GM18517 (cell line): ENCODE measurements around the gene MRPL27.

Experiments used
- ATAC-seq: cut with Tn5 transposase; IDR thresholded peaks from one replicate; pipeline ENCODE4 v1.9.1; 2021; ENCODE audit warnings: mild to moderate bottlenecking, moderate library complexity; ENCODE audit not compliant: unreplicated experiment

Gene MRPL27

DNA sequence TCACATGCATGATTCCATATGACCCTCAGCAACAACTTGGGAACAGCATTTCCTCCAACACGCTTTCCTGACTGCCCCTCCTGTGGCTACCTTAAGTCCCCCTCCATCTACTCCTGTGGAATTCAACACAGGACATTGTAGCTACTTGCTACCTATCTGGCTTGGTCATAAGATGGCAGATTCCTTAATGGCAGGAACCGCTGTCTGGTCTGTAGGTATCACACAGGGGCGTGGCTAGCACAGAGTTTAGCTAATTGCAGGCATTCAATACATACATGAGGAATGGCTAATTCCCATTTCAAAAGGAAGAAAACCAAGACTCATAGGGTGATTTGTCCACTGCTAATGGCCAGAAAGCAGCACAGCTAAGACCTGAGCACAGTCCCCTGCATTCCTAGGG lies 15.7 kb upstream of the MRPL27 start:
- no peak for ATAC-seq

DNA sequence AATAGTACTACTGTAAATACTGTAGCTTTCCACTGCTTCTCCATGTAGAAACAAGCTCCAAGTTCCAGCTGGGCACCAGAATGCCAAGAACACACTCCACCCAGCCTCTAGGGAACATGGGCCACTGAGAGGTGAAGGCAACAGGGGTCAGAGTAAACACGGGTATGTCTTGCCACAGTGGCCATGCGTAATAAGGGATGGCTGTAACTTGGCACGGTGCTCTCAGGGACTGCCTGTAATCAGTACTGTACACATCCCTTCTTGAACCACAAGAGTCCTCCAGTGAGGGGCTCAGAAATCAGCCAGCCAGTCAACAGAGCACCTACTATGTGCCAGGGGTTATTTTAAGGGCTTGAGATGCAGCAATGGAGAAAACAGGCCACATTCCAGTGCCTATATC lies 13.5 kb upstream of the MRPL27 start:
- ATAC-seq, result no peak

DNA sequence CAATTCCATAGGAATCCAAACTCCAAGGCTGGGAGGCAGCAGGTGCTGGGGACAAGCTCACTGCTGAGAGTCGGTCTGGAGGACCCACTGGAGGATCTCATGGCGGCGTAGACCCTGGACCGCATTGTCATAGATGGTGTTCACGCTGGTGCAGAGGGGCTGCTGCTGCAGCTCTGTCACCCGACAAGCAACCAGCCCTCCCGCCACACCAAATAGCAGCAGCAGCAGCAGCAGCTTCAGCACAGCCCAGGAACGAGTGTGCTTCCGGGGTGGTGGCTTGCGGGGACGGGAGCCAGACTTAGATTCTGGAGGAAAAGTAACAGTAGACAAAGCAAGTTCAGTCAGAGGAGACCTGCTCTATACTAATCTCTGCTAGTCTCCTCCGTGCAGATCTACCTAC lies 9.9 kb upstream of the MRPL27 start:
- no peak for ATAC-seq

DNA sequence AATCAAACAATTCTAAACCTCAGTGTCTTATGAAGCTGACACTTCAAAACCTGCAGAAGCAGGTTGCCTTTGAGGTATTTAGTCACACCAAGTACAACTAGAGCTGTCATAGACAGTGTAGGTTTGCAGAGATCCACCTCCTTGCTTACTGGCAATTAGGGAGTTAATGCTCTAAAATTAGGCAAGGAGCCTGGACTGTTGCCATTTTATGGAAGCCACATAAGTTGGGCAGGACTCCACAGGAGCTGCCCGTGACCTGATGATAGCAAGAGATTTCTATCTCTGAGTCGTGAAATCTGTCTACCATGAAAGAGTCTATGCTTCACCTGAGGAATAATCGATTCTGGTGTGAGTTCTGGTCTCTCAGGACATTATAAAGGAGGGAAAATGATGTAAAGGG lies 8.9 kb upstream of the MRPL27 start:
- no peak for ATAC-seq

DNA sequence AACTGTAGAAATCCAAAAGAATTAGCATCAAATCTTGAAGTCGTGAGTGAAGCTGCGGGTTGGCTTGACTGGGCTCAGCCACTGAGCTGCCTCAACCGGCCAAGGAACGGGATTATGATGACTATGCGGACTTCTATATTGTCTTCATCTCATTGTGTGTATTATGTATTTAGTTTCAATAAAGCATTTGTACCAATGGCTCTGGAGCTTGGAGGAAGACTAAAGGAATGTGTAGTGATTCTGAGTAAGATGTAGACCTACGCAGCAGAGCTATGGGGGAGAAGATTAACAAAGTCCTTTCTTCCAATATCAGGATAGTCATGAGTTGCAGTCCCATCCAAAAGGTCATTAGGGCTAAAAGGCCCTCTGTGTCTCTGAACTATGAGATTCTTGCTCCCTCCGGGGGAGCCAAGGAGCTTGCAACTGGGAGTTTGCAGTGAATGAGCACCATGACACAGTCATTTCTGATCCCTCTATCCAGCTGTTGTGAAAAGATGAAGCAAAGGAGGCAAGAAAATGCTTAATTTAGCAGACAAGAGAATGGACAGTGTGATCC lies 8.4 kb upstream of the MRPL27 start:
- no peak for ATAC-seq

DNA sequence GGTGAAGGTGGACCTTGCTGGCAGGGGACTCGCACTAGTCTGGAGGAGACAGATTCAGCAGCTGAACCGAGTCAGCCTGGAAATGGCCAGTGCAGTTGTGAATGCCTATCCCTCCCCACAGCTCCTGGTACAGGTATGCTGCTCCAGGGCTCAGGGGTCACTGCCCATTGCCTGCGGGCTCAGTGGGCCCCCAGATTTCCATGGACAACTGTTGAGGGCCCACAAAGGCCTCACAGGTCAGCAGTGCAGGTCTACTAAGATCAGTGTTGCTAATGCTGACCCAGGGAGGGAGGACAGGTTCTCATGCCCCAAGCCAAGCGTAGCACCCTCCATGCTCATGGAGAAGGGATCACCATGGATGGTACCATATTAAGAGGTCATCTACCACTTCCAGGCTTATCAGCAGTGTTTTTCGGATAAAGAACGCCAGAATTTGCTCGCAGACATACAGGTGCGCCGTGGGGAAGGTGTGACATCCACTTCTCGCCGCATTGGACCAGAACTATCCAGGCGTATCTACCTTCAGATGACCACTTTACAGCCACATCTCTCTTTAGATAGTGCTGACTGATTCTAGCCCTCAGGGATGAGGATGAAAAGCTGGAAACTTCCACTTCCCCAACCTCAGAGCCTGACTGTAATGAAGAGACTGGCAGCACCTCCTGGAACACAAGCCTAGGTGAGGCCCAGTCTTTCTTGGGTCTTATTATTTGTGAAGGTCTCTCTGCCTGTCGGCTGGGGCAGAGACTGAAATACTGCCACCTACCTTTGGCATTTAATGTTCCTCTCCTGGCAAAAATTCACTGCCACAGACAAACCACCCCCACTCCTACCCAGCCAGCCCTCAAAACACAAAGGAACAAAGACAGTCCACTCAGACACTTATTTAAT lies 7.6 kb upstream of the MRPL27 start:
- ATAC-seq, result no peak

DNA sequence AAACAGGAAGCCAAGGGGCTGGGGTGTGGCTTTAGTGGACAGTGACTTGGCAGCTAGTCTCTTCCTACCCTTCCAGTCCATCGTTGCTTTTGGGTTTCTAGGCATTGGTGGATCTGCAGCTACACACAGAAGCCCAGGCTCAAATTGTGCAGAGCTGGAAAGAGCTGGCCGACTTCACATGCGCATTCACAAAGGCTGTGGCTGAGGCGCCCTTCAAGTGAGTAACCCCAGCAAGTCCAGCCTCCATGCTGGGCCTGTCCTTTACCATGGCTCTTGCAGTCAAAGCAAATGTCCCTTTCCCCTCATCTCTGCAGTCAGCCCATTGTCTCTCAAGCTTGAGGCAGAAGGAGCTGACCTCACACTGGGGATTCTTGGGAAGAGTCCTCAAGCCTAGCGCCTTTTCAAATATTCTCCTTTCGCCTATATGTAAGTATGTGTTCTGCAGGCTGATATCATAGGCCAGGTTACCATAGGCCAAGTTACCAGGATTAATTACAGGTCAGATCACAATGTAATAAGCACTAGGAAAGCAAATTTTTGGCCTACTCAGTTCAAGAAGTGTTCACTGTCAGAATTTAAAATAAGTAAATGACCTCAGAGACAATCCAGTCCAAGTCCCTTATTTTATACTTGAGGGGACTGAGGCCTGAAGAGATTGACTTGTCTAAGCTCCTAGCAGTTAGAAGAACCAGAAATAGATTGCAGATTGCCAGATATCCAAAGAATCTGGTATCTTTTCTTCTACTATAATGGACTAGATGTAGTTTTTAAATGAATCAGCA lies 6.6 kb upstream of the MRPL27 start:
- ATAC-seq, result no peak

DNA sequence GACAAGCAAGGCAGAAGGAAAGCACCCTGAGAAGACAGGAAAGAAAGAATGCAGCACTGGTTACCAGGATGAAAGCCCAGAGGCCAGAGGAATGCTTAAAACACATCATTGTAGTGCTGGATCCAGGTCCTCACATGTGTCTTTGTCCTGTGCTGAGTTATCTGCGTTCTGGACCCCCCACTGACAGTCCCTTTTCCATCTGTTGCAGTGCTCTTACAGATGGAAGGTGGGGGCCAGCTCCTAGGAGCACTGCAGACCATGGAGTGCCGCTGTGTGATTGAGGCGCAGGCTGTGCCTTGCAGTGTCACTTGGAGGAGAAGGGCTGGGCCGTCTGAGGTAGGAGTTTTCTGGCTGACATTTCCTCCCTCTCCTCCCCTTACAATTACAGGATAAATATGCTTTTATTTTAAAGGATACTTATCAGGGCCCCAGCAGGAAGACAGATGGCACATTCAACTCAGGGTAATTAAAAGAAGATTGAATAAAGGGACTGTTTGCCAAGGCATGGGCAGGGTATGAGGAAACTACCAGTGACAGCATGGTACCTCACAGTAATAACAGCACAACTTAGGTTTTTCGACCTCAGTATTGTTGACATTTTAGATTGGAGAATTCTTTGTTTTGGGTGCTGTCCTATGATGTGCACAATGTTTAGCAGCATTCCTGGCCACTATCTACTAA lies 3.0 kb upstream of the MRPL27 start:
- no peak for ATAC-seq

DNA sequence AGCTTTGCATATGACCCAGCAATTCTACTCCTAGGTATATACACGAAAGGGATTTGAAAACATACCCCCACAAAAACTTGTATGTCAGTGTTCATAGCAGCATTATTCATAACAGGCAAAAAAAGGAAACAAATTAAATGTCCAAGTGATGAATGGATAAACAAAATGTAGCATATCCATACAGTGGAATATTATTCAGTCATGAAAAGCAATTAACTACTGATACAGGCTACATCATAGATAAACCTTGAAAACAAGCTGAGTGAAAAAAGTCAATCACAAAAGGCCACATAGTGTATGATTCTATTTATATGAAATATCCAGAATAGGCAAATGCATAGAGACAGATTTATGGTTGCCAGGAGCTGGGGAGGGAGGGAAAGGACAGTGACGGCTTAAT lies 721 bp upstream of the MRPL27 start:
- ATAC-seq, result no peak

DNA sequence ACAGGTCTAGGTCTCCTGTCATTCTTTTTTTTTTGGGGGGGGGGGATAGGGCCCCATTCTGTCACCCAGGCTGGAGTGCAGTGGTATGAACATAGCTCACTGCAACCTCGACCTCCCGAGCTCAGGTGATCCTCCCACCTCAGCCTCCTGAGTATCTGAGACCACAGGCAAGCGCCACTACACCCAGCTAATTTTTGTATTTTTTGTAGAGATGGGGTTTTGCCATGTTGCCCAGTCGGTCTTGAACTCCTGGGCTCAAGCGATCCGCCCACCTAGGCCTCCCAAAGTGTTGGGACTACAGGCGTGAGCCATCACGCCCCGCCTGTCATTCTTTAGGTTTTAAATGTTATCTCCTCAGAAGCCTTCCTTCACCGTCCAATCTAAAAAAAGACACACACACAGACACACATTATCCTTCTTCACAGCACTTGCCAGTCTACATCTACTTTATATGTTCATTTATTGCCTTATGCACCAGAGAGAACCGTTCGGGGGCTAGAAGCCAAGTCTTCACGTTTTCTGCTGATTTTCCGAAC lies 694 bp downstream of the MRPL27 start:
- ATAC-seq, result no peak

DNA sequence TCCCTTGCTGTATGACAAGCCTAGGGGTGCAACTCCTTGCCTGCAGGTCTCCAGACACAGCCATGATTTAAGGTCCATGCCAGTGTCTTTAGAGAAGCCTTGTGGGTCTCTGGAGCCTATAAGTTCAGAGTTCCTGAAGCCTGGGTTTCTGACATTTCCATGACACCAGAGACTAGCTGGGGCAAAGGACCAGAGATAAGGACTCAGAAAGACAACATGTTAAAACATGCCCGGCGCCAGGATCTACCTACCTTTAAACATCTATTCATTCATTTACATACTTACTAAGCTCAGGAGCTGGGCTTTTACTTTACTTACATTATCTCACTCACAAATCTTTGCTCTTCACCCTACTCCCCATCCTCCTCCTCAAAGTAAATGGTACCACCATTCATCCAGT lies 1.5 kb downstream of the MRPL27 start:
- no peak for ATAC-seq

DNA sequence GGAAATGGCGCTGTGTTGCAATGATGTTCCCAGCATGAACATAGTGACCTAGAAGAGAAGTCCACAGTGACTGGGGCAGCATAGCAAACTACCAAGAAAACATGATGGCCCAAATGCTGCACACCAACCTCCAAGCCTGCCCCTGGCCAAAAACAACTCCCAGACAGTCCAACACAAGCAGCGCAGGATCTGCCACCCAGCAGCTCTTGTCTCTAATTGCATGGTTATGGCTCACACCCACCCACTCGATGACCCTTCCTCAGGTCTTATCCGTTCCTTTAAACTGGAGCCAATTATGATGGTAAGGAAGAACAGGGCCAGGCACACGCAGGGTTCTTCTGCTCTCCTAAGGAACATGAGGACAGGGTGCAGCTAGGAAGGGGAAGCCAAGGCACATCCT lies 2.9 kb downstream of the MRPL27 start:
- ATAC-seq, result no peak

DNA sequence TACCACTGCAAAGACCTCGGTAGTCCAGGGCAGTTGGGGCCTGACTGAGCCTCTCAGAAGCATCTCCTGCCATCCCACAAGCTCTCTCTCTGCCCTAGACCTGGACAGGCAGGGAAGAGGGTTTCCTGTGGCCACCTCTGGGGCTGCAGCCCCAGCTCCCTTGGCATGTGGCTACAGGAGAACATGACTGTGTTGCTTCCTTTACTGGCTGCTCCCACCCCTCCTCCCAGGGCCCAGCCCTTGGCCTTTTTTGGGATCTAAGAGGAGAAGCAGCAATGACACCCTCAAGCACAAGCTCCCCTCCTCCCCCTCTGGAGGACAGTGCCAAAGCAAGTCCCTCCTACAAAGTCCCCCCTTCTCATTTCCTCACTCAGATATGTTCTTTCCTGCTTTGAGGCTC lies 5.6 kb downstream of the MRPL27 start:
- no peak for ATAC-seq

DNA sequence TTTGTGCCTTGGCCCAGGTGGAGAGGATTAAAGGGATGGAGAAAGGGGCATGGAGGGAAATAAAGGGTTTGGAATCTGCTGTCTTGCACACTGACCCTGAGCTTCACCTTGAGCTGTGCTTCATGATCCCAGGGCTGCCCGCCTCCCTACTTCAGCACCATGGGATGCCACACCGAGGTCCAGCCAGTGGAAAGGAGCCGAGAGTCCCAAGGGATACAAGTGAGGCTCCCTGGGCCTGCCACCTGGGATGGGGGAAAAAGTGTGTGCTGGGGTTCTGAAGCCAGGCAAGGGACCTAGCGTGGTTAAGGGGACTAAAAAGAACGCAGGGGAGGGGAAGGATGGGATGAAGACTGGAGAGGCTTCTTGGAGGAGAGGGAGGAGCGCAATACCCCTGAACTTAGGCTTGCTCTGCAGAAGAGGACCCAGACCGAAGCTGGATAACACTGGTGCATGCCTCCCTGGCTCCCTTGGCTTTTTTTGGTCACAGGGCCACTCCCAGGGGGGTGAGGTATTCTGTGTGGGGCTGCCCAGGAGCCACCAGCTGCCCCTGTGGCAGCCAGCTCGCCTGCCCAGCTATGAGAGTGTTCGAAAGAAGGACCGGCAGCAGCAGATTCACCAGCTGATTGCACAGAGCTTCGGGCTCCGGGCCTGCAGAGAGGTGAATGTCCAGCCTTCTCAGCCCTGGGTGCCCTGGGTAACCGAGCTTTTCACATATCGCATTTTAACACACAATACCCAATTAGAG lies 7.2 kb downstream of the MRPL27 start:
- ATAC-seq, result no peak

DNA sequence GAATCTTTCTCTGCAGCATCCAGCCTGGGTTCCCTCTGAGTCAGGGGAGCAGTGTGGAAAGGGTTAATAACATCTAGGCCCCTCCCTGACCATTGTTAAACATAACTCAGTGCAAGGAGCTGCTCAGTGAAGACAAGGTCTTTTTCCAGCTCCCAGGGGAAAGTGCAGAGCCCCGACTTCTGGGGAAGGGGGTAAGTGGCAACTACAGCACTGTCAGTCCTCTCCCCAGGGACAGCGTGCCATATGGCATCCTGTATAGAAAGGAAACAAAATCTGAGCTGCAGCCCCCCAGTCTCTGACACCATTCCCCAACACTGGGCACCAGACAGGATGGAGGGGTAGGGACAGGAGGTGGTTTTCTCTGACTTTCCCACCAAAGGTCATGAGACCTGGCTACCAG lies 7.8 kb downstream of the MRPL27 start:
- no peak for ATAC-seq

DNA sequence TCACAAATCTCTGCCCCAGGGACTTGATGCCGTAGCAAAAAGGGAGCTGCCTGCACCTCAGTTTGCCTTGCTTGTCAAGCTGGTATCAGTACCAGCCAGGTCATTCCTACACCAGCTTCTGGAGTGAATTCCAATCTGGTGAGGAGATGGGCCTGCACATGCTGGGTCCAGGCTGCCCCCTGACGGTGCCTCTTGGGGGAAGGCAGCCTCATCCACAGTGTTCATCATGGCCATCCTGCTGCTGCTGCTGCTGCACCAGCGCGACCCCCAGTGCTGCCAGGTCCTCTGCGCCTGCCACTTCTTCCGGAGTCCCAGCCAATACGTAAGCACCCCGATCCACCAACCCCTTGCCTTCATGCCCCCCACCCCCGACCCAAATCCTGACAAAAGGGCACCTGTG lies 8.3 kb downstream of the MRPL27 start:
- no peak for ATAC-seq

DNA sequence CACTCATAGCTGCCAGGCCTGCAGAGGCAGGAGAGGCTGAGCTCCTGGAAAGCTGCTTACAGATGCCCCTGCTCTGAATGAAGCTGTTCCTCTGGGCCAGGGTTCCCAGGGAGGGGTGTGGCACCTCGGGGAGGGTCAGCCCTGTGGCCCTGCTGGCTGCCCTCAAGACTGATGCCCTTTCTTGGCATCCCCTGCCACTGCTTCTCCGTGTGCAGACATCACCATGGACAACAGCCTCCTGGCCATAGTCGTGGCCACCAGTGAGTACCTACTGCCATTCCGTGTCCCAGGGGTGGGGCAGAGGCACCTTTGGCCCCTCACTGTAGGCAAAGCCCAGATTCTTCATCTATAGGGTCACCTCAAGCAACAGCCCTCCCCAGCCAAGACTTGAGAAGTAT lies 8.9 kb downstream of the MRPL27 start:
- ATAC-seq, result no peak

DNA sequence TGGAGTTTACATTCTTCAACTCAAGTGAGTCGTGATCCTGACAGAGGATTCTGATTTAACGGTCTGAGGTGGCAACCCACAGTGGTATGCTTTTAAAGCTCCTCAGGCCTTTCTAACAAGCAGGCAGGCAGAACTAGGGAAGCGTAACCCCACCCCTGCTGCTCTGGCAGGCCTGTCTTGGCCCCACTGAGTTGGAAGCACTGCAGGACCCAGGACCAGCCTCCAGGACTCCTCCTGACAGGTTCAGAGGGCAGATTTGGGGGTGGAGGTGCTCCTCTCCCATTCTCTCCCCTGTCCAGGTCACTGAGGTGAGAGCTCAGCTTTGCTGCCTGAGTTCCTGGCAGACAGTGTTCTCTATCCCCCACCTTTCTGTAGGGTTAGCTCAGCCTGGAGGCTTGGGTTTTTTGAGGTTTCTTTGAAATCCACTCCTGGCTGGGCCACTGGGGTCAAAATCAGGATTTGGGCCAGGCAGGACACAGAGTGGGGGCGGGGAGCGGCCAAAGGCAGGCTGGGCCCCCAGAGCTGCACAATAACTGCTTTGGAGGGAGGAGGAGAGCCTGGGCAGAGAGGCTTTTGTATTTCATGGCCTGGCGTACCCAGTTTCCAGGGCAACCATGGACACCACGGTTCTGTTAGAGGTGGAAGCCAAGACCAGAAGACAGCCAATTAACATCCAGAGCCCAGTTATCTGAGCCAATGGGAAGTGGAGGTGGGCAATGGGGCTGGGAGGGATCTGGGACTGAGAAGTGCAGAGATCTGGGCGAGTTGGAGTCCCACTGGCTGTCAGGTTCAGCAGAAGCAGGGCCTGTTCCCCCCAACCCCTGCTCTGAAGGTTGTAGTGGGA lies 9.5 kb downstream of the MRPL27 start:
- ATAC-seq, result no peak

DNA sequence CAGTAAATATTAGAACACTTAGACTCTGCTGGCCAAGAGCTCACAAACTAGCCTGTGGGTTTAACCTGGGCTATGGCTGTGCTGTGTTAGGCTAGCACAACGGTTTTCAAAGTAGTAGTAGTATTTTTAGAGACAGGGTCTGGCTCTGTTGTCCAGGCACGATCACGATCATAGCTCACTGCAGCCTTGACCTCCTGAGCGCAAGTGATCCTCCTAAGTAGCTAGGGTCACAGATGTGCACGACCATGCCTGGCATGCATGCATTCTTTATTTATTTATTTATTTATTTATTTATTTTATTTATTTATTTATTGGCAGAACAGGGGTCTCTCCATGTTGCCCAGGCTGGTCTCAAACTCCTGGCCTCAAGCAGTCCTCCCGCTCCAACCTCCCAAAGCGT lies 10.3 kb downstream of the MRPL27 start:
- ATAC-seq, result no peak
